Lower leg skin (tissue), 3 donors: ENCODE measurements around the gene CPN1.

Experiments used
- POLR2A ChIP-seq, 2 donors: fragments of 450-650 bp; IDR thresholded peaks; one replicate each; pipeline ENCODE4 v1.6.1; 2016 to 2017; ENCODE audit warnings: antibody characterized with exemption in 2 of 2, mild to moderate bottlenecking in 1 of 2, moderate library complexity in 1 of 2
- TF ChIP-seq, protein P1 (sequence below), 3 donors: fragments of 450-650 bp; IDR thresholded peaks; one replicate each; pipeline ENCODE4 v1.5.1; 2016; ENCODE audit warnings: antibody characterized with exemption in 3 of 3, mild to moderate bottlenecking in 3 of 3, moderate library complexity in 2 of 3

- TF ChIP-seq, protein P1, sequence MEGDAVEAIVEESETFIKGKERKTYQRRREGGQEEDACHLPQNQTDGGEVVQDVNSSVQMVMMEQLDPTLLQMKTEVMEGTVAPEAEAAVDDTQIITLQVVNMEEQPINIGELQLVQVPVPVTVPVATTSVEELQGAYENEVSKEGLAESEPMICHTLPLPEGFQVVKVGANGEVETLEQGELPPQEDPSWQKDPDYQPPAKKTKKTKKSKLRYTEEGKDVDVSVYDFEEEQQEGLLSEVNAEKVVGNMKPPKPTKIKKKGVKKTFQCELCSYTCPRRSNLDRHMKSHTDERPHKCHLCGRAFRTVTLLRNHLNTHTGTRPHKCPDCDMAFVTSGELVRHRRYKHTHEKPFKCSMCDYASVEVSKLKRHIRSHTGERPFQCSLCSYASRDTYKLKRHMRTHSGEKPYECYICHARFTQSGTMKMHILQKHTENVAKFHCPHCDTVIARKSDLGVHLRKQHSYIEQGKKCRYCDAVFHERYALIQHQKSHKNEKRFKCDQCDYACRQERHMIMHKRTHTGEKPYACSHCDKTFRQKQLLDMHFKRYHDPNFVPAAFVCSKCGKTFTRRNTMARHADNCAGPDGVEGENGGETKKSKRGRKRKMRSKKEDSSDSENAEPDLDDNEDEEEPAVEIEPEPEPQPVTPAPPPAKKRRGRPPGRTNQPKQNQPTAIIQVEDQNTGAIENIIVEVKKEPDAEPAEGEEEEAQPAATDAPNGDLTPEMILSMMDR (IDR thresholded peaks at IDR 0.05): no peak
- TF ChIP-seq POLR2A (IDR thresholded peaks at IDR 0.05): no peak
Observed at GRCh38 chr10:100114976-100115770, 33.5 kb upstream of the CPN1 start.
